OCI-LY1 (cell line): ENCODE results near the gene SPSB1.

Experiments used
- H2AFZ ChIP-seq: fragments of 200-600 bp; sonication (generic), shearing (Covaris generic); 2 replicates; pipeline ENCODE4 v1.6.0; 2014; ENCODE audit warnings: antibody characterized with exemption, mild to moderate bottlenecking, low read length
- H3F3A ChIP-seq: fragments of 200-600 bp; sonication (generic), shearing (Covaris generic); 2 replicates; pipeline ENCODE4 v1.6.0; 2014; ENCODE audit warnings: mild to moderate bottlenecking, antibody characterized with exemption, low read length, moderate library complexity; ENCODE audit not compliant: insufficient read depth
- H3K27ac ChIP-seq: fragments of 200-600 bp; sonication (generic); 2 replicates; pipeline ENCODE4 v1.5.1; 2014; ENCODE audit warnings: low read length, mixed run types, mild to moderate bottlenecking, low read depth; ENCODE audit not compliant: poor library complexity, severe bottlenecking
- H3K27me3 ChIP-seq: fragments of 200-600 bp; sonication (generic); 2 replicates; pipeline ENCODE4 v1.6.0; 2014; ENCODE audit warnings: antibody characterized with exemption, mild to moderate bottlenecking, low read length, moderate library complexity; ENCODE audit not compliant: insufficient read depth
- H3K36me3 ChIP-seq: fragments of 200-600 bp; sonication (generic); 2 replicates; pipeline ENCODE4 v1.6.1; 2014; ENCODE audit warnings: mild to moderate bottlenecking, antibody characterized with exemption, low read length, moderate library complexity, mixed read lengths; ENCODE audit not compliant: insufficient read depth
- H3K4me1 ChIP-seq: fragments of 200-600 bp; sonication (generic); 2 replicates; pipeline ENCODE4 v1.5.1; 2014; ENCODE audit warnings: mild to moderate bottlenecking, low read length, moderate library complexity; ENCODE audit not compliant: insufficient read depth, severe bottlenecking
- H3K4me2 ChIP-seq: fragments of 200-600 bp; sonication (generic), shearing (Covaris generic); 2 replicates; pipeline ENCODE4 v1.6.1; 2014; ENCODE audit warnings: low read length
- H3K4me3 ChIP-seq: fragments of 200-600 bp; sonication (generic); 2 replicates; pipeline ENCODE4 v1.5.1; 2014; ENCODE audit warnings: low read length, low read depth, mild to moderate bottlenecking, mixed read lengths; ENCODE audit not compliant: poor library complexity, severe bottlenecking
- H3K79me2 ChIP-seq: fragments of 200-600 bp; shearing (Covaris generic); 2 replicates; pipeline ENCODE4 v1.6.1; 2016; ENCODE audit warnings: mixed run types, low read length, mixed read lengths; ENCODE audit not compliant: insufficient read depth
- H3K9ac ChIP-seq: fragments of 200-600 bp; sonication (generic), shearing (Covaris generic); 2 replicates; pipeline ENCODE4 v1.6.1; 2014; ENCODE audit warnings: mild to moderate bottlenecking, low read length, mixed read lengths
- H3K9me2 ChIP-seq: fragments of 200-600 bp; sonication (generic), shearing (Covaris generic); 2 replicates; pipeline ENCODE4 v1.6.1; 2014; ENCODE audit warnings: low read depth, mild to moderate bottlenecking, low read length, mixed read lengths
- H3K9me3 ChIP-seq: fragments of 200-600 bp; shearing (Covaris generic); 2 replicates; pipeline ENCODE4 v1.6.1; 2014; ENCODE audit warnings: low read length, mixed read lengths
- H4K20me1 ChIP-seq: fragments of 200-600 bp; sonication (generic), shearing (Covaris generic); 2 replicates; pipeline ENCODE4 v1.6.0; 2016; ENCODE audit warnings: mild to moderate bottlenecking, low read length; ENCODE audit not compliant: insufficient read depth
- EZH2 ChIP-seq: fragments of 200-600 bp; sonication (generic), shearing (Covaris generic); IDR thresholded peaks from 2 replicates; pipeline ENCODE4 v1.8.0; 2017; ENCODE audit warnings: borderline replicate concordance, mixed run types, mild to moderate bottlenecking, antibody characterized with exemption, low read length, moderate library complexity, mixed read lengths
- TF ChIP-seq, protein P1 (sequence below): fragments of 200-600 bp; sonication (generic), shearing (Covaris generic); IDR thresholded peaks from 2 replicates; pipeline ENCODE4 v1.5.1; 2017; ENCODE audit warnings: mild to moderate bottlenecking, antibody characterized with exemption, low read length, moderate library complexity, mixed read lengths

Gene SPSB1

DNA sequence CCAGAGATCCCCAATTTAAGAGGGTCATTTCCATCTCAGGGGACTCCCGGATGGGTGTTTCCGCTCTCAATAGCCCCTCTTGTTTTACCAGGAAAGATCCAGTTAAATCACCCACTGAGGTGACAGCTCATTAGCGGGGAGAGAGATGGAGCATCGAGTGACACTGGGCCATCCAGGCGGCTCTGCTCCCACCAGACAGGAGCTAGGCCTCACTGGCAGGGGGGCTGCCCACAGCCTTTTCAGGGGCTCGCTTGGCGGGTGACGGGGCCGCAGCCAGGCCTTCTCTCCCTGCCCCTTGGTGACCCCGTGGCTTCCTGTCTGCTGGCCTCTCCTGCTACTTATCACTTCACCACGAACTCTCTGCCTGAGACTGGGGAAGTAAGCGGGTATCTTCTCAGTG lies 26.7 kb upstream of the SPSB1 start:
- Histone ChIP-seq H3K4me2 (no peak overlapping the region), H3K9me2 (no peaks in the 10 kb centered on the region), H3K4me3 (no peak overlapping the region), H2AFZ (no peak overlapping the region), H4K20me1 (no peaks in the 10 kb centered on the region), H3F3A (no peaks in the 10 kb centered on the region), H3K4me1 (no peaks in the 10 kb centered on the region), H3K27me3 (no peaks in the 10 kb centered on the region), H3K36me3 (no peaks in the 10 kb centered on the region), H3K79me2 (no peaks in the 10 kb centered on the region), H3K9ac (no peak overlapping the region), H3K9me3 (no peaks in the 10 kb centered on the region), H3K27ac (no peak overlapping the region)
- TF ChIP-seq, protein P1, sequence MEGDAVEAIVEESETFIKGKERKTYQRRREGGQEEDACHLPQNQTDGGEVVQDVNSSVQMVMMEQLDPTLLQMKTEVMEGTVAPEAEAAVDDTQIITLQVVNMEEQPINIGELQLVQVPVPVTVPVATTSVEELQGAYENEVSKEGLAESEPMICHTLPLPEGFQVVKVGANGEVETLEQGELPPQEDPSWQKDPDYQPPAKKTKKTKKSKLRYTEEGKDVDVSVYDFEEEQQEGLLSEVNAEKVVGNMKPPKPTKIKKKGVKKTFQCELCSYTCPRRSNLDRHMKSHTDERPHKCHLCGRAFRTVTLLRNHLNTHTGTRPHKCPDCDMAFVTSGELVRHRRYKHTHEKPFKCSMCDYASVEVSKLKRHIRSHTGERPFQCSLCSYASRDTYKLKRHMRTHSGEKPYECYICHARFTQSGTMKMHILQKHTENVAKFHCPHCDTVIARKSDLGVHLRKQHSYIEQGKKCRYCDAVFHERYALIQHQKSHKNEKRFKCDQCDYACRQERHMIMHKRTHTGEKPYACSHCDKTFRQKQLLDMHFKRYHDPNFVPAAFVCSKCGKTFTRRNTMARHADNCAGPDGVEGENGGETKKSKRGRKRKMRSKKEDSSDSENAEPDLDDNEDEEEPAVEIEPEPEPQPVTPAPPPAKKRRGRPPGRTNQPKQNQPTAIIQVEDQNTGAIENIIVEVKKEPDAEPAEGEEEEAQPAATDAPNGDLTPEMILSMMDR, result no peak
- TF ChIP-seq EZH2, result no peak

DNA sequence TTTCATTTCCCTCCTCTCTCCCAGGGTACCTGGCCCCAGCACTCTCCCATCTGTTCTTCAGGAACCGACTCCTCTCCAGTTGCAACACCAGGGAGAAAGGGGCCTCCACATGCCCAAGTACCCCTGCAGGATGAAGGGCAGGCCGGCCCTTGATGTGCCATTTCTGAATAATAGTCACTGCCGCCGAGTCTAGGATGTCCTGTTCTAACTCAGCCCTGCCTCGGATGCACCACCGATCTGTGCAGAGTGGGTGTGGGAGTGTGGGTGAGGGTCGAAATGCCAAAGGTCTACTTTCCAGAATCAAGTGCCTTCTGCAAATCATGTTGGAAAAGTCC lies 25.4 kb upstream of the SPSB1 start:
- H3K9me2 ChIP-seq, result no peaks in the 10 kb centered on the region
- H3K4me3 ChIP-seq, result no peak overlapping the region
- TF ChIP-seq, protein P1, result no peak
- TF ChIP-seq EZH2, result no peak
- H3K27ac ChIP-seq, result no peak overlapping the region
- H3K27me3 ChIP-seq, result no peaks in the 10 kb centered on the region
- H3K9ac ChIP-seq, result no peak overlapping the region
- H3K4me2 ChIP-seq, result no peak overlapping the region
- H3F3A ChIP-seq, result no peaks in the 10 kb centered on the region
- H4K20me1 ChIP-seq, result no peaks in the 10 kb centered on the region
- H3K36me3 ChIP-seq, result no peaks in the 10 kb centered on the region
- H3K79me2 ChIP-seq, result no peaks in the 10 kb centered on the region
- no peaks in the 10 kb centered on the region for H3K4me1 ChIP-seq
- H3K9me3 ChIP-seq, result no peaks in the 10 kb centered on the region
- H2AFZ ChIP-seq, result no peak overlapping the region

DNA sequence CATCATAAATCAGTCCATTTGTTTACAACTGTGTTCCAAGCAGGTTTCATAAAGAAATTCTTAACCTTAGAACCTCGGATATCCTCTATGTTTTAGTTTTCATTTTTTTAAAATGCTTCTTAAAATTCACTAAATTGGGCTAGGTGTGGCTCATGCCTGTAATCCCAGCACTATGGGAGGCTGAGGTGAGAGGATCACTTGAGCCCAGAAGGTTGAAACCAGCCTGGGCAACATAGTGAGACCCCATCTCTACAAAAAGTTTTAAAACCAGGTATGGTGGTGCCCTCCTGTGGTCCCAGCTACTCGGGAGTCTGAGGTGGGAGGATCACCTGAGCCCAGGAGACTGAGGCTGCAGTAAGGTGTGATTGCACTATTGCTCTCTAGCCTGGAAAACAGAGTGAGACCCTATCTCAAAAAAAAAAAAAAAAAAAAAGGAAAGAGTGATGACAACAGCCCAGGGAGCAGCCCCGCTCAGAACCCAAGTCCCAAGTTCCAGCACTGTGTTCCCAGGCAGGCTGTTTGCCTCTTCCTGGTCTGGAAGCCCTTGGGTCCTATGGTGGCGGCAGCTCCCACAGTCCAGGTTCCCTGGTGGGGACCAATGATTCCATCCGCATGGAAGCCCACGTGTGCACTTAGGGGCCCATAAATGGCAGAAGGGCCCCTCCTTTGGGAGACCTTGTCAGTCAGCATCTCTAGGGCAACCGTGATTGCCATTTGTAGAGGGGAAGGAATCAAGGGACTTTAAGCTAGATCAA lies 24.7 kb upstream of the SPSB1 start:
- no peak overlapping the region for H3K9ac ChIP-seq
- H3F3A ChIP-seq, result no peaks in the 10 kb centered on the region
- no peaks in the 10 kb centered on the region for H3K79me2 ChIP-seq
- H3K4me2 ChIP-seq, result no peak overlapping the region
- no peaks in the 10 kb centered on the region for H3K36me3 ChIP-seq
- H3K27me3 ChIP-seq, result no peaks in the 10 kb centered on the region
- H3K9me2 ChIP-seq, result no peaks in the 10 kb centered on the region
- H3K9me3 ChIP-seq, result no peaks in the 10 kb centered on the region
- no peaks in the 10 kb centered on the region for H3K4me1 ChIP-seq
- no peak for TF ChIP-seq EZH2
- TF ChIP-seq, protein P1, result no peak
- no peak overlapping the region for H3K27ac ChIP-seq
- no peak overlapping the region for H3K4me3 ChIP-seq
- no peak overlapping the region for H2AFZ ChIP-seq
- H4K20me1 ChIP-seq, result no peaks in the 10 kb centered on the region
